K562 (cell line): Measurements from ENCODE around the gene FAM234B. TPM values are rescaled to one million over a fixed set of nuclear protein-coding genes. Genes with fewer than 3 reads are reported as not detected.

Source experiments
- CBFA2T3 ChIP-seq: fragments of 450-650 bp; IDR thresholded peaks from 2 replicates; pipeline ENCODE4 v1.6.1; 2017
- CBX5 ChIP-seq: IDR thresholded peaks from 2 replicates; pipeline ENCODE4 v1.6.1; 2014; ENCODE audit warnings: low read depth, borderline replicate concordance
- CREM ChIP-seq: IDR thresholded peaks from 2 replicates; pipeline ENCODE4 v1.6.1; 2014; ENCODE audit warnings: antibody characterized with exemption, low read depth
- ESRRA ChIP-seq: fragments of 450-650 bp; IDR thresholded peaks from 2 replicates; pipeline ENCODE4 v1.6.1; 2014; ENCODE audit warnings: low read depth, mild to moderate bottlenecking, moderate library complexity, borderline replicate concordance
- FOXA3 ChIP-seq, 2 experiments: fragments of 450-650 bp in 1 of 2; sonication (generic) in 1 of 2; formaldehyde crosslinking; IDR thresholded peaks in 1 of 2; conservative IDR thresholded peaks in 1 of 2; 2 replicates each; pipeline versions ENCODE4 v1.4.0 to v1.8.0; 2020 to 2022; ENCODE audit warnings: mild to moderate bottlenecking in 2 of 2, missing genetic modification reagents in 1 of 2
- HEY1 ChIP-seq: fragments of 250-450 bp; sonication (Bioruptor Pico); IDR thresholded peaks from 2 replicates; pipeline ENCODE4 v1.5.0; 2020; ENCODE audit warnings: mild to moderate bottlenecking, moderate library complexity, borderline replicate concordance
- HOXB6 ChIP-seq: fragments of 250-450 bp; sonication (Bioruptor Pico); IDR thresholded peaks from 2 replicates; pipeline ENCODE4 v1.5.1; 2022; ENCODE audit warnings: mild to moderate bottlenecking, borderline replicate concordance
- KLF16 ChIP-seq: IDR thresholded peaks from 2 replicates; pipeline ENCODE4 v1.6.1; 2016; ENCODE audit warnings: antibody characterized with exemption
- MTA1 ChIP-seq: fragments of 450-650 bp; IDR thresholded peaks from 2 replicates; pipeline ENCODE4 v1.6.1; 2017; ENCODE audit warnings: borderline replicate concordance
- NFATC3 ChIP-seq: fragments of 450-650 bp; IDR thresholded peaks from 2 replicates; pipeline ENCODE4 v1.6.1; 2017; ENCODE audit warnings: mild to moderate bottlenecking
- PHF20 ChIP-seq: fragments of 450-650 bp; IDR thresholded peaks from 2 replicates; pipeline ENCODE4 v1.6.1; 2018; ENCODE audit not compliant: partially characterized antibody
- PTRF ChIP-seq: fragments of 450-650 bp; IDR thresholded peaks from 2 replicates; pipeline ENCODE4 v1.6.1; 2016; ENCODE audit warnings: mild to moderate bottlenecking, missing genetic modification characterization, missing compliant biosample characterization
- SMARCA4 ChIP-seq: fragments of 450-650 bp; IDR thresholded peaks from 2 replicates; pipeline ENCODE4 v1.6.1; 2016
- SOX6 ChIP-seq: fragments of 450-650 bp; IDR thresholded peaks from 2 replicates; pipeline ENCODE4 v1.6.1; 2014; ENCODE audit warnings: mild to moderate bottlenecking
- TCF3 ChIP-seq: sonication (generic); formaldehyde crosslinking; IDR thresholded peaks from 2 replicates; pipeline ENCODE4 v1.4.0; 2020; ENCODE audit warnings: mild to moderate bottlenecking, missing genetic modification reagents
- TEAD1 ChIP-seq, 2 experiments: fragments of 450-650 bp in 1 of 2; sonication (generic) in 1 of 2; formaldehyde crosslinking; IDR thresholded peaks; 2 replicates each; pipeline versions ENCODE4 v1.4.0 to v1.8.0; 2020 to 2022; ENCODE audit warnings: mild to moderate bottlenecking in 2 of 2, missing genetic modification reagents in 1 of 2
- TEAD4 ChIP-seq, 2 experiments: sonication (generic) in 1 of 2; formaldehyde crosslinking in 1 of 2; IDR thresholded peaks; 2 replicates each; pipeline versions ENCODE4 v1.6.1 to v1.8.0; 2012 to 2022; ENCODE audit warnings: borderline replicate concordance in 1 of 2, inconsistent platforms in 1 of 2, low read length in 1 of 2, mild to moderate bottlenecking in 1 of 2, missing genetic modification reagents in 1 of 2
- TRIM24 ChIP-seq, 2 experiments: fragments of 450-650 bp; IDR thresholded peaks; 2 replicates each; pipeline ENCODE4 v1.6.1; 2016
- ZKSCAN8 ChIP-seq: fragments of 200-800 bp; sonication (Bioruptor generic); IDR thresholded peaks from 2 replicates; pipeline ENCODE4 v1.6.1; 2016; ENCODE audit warnings: missing genetic modification characterization, missing compliant biosample characterization
- polyA plus RNA-seq, 8 experiments: library from polyadenylated mRNA; depleted of rRNA in 4 of 8; stranded (reverse) in 5 of 8; unstranded in 3 of 8; fragments of >200 nt; fragmentation: Nextera tagmentation in 2 of 8; fragmentation: Illumina TruSeq in 1 of 8; extraction: Ambion mirVana in 2 of 8; extraction: Trizol in 1 of 8; gene quantifications; 2 replicates each; pipeline versions ENCODE4 v1.2.1 to v1.2.3, GENCODE V29; 2011 to 2014; ENCODE audit warnings: inconsistent platforms in 1 of 8, missing spikeins in 1 of 8
- total RNA-seq, 7 experiments: library from RNA; depleted of rRNA in 6 of 7; stranded (reverse); fragments of >200 nt in 6 of 7; fragmentation: Illumina TruSeq in 2 of 7; extraction: Trizol in 2 of 7; gene quantifications; 2 replicates each; pipeline versions ENCODE4 v1.2.1 to v1.2.3, GENCODE V29; 2011 to 2021; ENCODE audit warnings: low replicate concordance in 1 of 7
- TF ChIP-seq, protein P1 (sequence below), 2 experiments: fragments of 250-450 bp in 1 of 2; fragments of 450-650 bp in 1 of 2; sonication (Bioruptor Pico) in 1 of 2; IDR thresholded peaks; 2 replicates each; pipeline versions ENCODE4 v1.6.1 to v1.8.0; 2016 to 2021; ENCODE audit warnings: mild to moderate bottlenecking in 2 of 2, moderate library complexity in 2 of 2, missing compliant biosample characterization in 1 of 2, missing genetic modification characterization in 1 of 2
- TF ChIP-seq, protein P2 (sequence below): IDR thresholded peaks from 2 replicates; pipeline ENCODE4 v1.6.1; 2011; ENCODE audit not compliant: insufficient read length; ENCODE audit errors: extremely low read depth
- TF ChIP-seq, protein P3 (sequence below): sonication (generic); formaldehyde crosslinking; IDR thresholded peaks from 2 replicates; pipeline ENCODE4 v1.8.0; 2022; ENCODE audit warnings: missing genetic modification reagents, mild to moderate bottlenecking, moderate library complexity, borderline replicate concordance
- TF ChIP-seq, protein P4 (sequence below): fragments of 450-650 bp; IDR thresholded peaks from 2 replicates; pipeline ENCODE4 v1.6.1; 2016; ENCODE audit warnings: mild to moderate bottlenecking

FAM234B gene
- total and polyA plus RNA-seq, 9 of the 15 experiments (the other 6 are each of a cell fraction or from before 2014, with no cell fraction given): 1.00 to 4.3 (median 2.0) TPM

DNA sequence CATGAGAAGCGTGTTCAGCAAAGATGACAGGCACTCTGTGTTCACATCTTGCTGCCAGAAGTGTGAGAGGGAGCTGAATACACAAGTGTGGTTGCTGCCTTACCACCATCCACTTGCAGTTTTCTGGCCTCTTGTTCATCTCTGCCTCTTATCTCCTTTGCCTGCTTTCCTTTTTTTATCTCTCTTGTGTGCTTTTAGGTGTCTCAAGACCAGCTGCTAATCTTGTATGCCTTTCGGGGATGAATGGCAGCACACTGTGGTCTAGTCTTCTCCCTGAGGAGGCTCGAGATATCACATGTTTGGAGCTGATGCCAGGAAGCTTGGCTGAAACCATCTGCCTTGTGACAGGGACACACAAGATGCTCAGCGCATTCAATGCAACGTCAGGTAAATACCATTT, 17.2 kb downstream of the FAM234B start (continued):
- TF ChIP-seq, protein P1, sequence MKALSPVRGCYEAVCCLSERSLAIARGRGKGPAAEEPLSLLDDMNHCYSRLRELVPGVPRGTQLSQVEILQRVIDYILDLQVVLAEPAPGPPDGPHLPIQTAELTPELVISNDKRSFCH (CRISPR knock-in tag; IDR thresholded peaks at IDR 0.05): no peak
- TF ChIP-seq, protein P1 (tag; IDR thresholded peaks at IDR 0.05): no peak
- TF ChIP-seq PTRF (tag) (no peak), SOX6 (peak; percentile 48; the same call in 1 of the 2 replicates), TCF3 (CRISPR knock-in tag) (peak; percentile 92), SMARCA4 (peak; percentile 68), PHF20 (no peak), KLF16 (peak; percentile 41; the same call in 1 of the 2 replicates), CBFA2T3 (peak; percentile 94), ESRRA (no peak), ZKSCAN8 (CRISPR knock-in tag) (no peak), FOXA3 (CRISPR knock-in tag; conservative IDR thresholded peaks at IDR 0.05 in 1 of 2, IDR thresholded peaks at IDR 0.05 in 1 of 2) (peak; percentile 64 to 88; a peak in 3 of 4 replicates), TEAD1 (CRISPR knock-in tag; IDR thresholded peaks at IDR 0.05) (no peak), TRIM24 (IDR thresholded peaks at IDR 0.05) (peak; percentile 95 to 97), HOXB6 (CRISPR knock-in tag) (no peak), TEAD4 (IDR thresholded peaks at IDR 0.05; ENCODE audit: low read length) (peak; percentile 86), TEAD4 (CRISPR knock-in tag; IDR thresholded peaks at IDR 0.05; ENCODE audit: borderline replicate concordance) (no peak), NFATC3 (no peak), CBX5 (no peak), CREM (0 out of 2 replicates have a peak, but pooled peaks have one; percentile 14), MTA1 (no peak), HEY1 (CRISPR knock-in tag) (no peak)
- TF ChIP-seq, protein P2, sequence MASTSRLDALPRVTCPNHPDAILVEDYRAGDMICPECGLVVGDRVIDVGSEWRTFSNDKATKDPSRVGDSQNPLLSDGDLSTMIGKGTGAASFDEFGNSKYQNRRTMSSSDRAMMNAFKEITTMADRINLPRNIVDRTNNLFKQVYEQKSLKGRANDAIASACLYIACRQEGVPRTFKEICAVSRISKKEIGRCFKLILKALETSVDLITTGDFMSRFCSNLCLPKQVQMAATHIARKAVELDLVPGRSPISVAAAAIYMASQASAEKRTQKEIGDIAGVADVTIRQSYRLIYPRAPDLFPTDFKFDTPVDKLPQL: no peak
- TF ChIP-seq, protein P3, sequence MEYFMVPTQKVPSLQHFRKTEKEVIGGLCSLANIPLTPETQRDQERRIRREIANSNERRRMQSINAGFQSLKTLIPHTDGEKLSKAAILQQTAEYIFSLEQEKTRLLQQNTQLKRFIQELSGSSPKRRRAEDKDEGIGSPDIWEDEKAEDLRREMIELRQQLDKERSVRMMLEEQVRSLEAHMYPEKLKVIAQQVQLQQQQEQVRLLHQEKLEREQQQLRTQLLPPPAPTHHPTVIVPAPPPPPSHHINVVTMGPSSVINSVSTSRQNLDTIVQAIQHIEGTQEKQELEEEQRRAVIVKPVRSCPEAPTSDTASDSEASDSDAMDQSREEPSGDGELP (CRISPR knock-in tag): 0 out of 2 replicates have a peak, but pooled peaks have one; percentile 15
- TF ChIP-seq, protein P4, sequence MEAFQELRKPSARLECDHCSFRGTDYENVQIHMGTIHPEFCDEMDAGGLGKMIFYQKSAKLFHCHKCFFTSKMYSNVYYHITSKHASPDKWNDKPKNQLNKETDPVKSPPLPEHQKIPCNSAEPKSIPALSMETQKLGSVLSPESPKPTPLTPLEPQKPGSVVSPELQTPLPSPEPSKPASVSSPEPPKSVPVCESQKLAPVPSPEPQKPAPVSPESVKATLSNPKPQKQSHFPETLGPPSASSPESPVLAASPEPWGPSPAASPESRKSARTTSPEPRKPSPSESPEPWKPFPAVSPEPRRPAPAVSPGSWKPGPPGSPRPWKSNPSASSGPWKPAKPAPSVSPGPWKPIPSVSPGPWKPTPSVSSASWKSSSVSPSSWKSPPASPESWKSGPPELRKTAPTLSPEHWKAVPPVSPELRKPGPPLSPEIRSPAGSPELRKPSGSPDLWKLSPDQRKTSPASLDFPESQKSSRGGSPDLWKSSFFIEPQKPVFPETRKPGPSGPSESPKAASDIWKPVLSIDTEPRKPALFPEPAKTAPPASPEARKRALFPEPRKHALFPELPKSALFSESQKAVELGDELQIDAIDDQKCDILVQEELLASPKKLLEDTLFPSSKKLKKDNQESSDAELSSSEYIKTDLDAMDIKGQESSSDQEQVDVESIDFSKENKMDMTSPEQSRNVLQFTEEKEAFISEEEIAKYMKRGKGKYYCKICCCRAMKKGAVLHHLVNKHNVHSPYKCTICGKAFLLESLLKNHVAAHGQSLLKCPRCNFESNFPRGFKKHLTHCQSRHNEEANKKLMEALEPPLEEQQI: peak; percentile 49; the same call in 1 of the 2 replicates
